ENCODE results near the gene TMEM151B.

TMEM151B gene

GRCh38 chr6:44304282-44305199 is 34.3 kb downstream of the TMEM151B start:
- DNase-seq (ENCODE audit: insufficient read length, low spot score) (peak; percentile 63), FAIRE-seq (no peak)
- TF ChIP-seq, protein P1, sequence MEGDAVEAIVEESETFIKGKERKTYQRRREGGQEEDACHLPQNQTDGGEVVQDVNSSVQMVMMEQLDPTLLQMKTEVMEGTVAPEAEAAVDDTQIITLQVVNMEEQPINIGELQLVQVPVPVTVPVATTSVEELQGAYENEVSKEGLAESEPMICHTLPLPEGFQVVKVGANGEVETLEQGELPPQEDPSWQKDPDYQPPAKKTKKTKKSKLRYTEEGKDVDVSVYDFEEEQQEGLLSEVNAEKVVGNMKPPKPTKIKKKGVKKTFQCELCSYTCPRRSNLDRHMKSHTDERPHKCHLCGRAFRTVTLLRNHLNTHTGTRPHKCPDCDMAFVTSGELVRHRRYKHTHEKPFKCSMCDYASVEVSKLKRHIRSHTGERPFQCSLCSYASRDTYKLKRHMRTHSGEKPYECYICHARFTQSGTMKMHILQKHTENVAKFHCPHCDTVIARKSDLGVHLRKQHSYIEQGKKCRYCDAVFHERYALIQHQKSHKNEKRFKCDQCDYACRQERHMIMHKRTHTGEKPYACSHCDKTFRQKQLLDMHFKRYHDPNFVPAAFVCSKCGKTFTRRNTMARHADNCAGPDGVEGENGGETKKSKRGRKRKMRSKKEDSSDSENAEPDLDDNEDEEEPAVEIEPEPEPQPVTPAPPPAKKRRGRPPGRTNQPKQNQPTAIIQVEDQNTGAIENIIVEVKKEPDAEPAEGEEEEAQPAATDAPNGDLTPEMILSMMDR (IDR thresholded peaks at IDR 0.05; ENCODE audit: insufficient read depth, missing control alignments) = peak; percentile 52

DNA sequence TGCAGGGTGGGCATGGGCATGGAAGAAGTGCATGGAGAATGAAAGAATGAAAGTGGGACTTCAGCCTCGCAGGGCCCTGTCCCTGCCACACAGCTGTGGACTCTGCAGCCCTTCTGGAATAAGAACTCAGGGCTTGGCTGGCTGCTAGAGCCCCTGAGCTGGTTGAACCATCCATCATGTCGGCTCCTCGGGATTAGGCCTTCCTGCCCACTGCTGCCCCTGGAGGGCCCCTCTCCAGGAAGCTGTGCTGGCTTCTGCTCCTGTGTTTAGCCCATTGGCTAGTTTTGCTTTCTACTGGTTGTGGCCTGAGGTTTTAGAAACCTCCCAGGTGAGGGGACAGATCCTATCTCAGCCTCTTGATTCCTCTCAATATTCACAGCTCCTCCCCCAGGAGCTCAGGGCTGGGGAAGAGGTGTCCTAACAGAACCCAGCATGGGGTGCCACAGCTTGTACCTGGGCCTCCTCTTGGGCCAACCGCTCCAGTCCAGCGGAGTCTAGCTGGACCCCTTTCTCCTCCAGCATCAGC is 35.0 kb downstream of the TMEM151B start:
- FAIRE-seq (no peak), DNase-seq (ENCODE audit: insufficient read length, low spot score) (no peak)
- TF ChIP-seq, protein P1 (IDR thresholded peaks at IDR 0.05; ENCODE audit: insufficient read depth, missing control alignments) = no peak

DNA sequence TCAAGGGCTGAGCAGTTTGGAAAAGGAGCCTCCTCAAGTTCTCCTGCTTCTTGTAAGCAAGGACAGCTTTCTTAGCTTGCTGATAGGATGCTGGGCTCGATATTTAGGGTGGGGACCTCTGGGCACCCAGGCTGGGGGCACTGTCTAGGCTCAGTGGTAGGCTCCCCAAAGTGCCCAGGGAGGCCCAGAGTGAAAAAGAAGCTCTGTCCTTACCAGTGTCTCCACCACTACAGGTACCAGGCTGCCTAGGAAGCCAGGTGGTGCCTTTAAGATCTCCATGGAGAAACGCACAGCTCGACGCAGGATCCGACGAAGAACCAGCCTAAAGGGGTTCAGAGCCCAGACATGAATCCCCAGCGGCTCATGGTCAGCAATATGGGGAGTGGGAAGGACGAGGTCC is 36.5 kb downstream of the TMEM151B start:
- TF ChIP-seq, protein P1 (IDR thresholded peaks at IDR 0.05; ENCODE audit: insufficient read depth, missing control alignments) = no peak
- no peak for DNase-seq (ENCODE audit: insufficient read length, low spot score)
- no peak for FAIRE-seq

GRCh38 chr6:44307217-44307616 is 37.0 kb downstream of the TMEM151B start:
- TF ChIP-seq, protein P1 (IDR thresholded peaks at IDR 0.05; ENCODE audit: insufficient read depth, missing control alignments) = no peak
- FAIRE-seq (no peak), DNase-seq (ENCODE audit: insufficient read length, low spot score) (no peak)

DNA sequence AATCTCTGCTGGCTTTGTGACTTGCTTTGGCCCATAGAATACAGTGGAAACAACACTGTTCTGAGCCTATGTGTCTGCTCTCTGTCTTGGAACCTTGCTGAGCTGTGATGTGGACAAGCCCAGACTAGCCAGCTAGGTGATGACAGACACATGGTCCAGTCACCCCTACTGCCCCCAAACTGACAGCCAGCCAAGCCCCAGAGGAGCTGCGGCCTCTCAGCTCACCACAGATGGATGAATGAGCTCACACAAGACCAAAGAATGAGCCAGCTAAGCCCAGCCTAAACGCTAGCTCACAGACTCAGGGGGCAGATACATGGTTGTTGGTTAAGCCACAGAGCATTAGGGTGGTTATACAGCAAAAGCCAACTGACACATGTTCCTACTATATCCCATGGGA is 38.8 kb downstream of the TMEM151B start:
- no peak for FAIRE-seq
- DNase-seq (ENCODE audit: insufficient read length, low spot score) = no peak
- TF ChIP-seq, protein P1 (IDR thresholded peaks at IDR 0.05; ENCODE audit: insufficient read depth, missing control alignments) = no peak

- TF ChIP-seq, protein P1 (IDR thresholded peaks at IDR 0.05; ENCODE audit: insufficient read depth, missing control alignments) = no peak
- DNase-seq (ENCODE audit: insufficient read length, low spot score) (no peak), FAIRE-seq (no peak)
These were observed 39.4 kb downstream of the TMEM151B start for GRCh38 chr6:44309631-44310030.

DNA sequence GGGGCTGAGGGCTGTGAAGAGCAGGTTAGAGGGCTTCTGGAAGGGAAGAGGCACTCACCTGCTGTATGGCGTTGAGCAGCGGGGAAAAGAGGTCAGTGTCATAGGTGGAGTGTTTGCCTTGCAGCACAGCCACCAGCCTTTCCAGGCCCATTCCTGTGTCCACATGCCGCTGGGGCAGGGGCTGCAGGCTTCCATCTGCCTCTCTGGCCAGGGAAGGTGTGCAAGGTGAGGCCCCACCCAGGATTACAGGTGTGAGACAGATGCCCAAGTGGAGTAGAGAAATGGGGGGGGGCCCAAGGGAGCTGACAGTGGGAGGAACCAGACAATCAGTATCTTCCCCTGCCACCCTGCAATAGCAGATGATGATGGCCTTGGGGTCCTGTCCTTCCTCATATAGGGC is 40.0 kb downstream of the TMEM151B start:
- TF ChIP-seq, protein P1 (IDR thresholded peaks at IDR 0.05; ENCODE audit: insufficient read depth, missing control alignments) = no peak
- no peak for DNase-seq (ENCODE audit: insufficient read length, low spot score)
- no peak for FAIRE-seq
